B cell (primary cell): ENCODE data around the gene OLFML2B. TPM values are rescaled to one million over a fixed set of nuclear protein-coding genes. Genes with fewer than 3 reads are reported as not detected.

Experiments used
- ATAC-seq: fragments of 200-7000 bp; cut with Tn5 transposase; one replicate; pipeline ENCODE4 v1.10.0; 2021; ENCODE audit warnings: low read depth, mild to moderate bottlenecking, moderate number of reproducible peaks, moderate library complexity
- CTCF ChIA-PET: fragments of 350-600 bp; sonication (Branson Sonifier 250); formaldehyde crosslinking; loops from one replicate; lab custom pipeline; 2021; ENCODE audit warnings: antibody characterized with exemption, inconsistent platforms; lab: Charles Lee
- POLR2A ChIA-PET: fragments of 350-600 bp; sonication (Branson Sonifier 250); formaldehyde crosslinking; loops from one replicate; lab custom pipeline; 2021; ENCODE audit warnings: antibody characterized with exemption; lab: Charles Lee
- DNase-seq: peaks from one replicate; pipeline ENCODE4 v3.0.0; 2013
- H2AFZ ChIP-seq: 2 replicates; pipeline ENCODE4 v1.6.1; 2012; ENCODE audit warnings: mild to moderate bottlenecking, low read depth, low read length; ENCODE audit not compliant: insufficient read depth, poor library complexity, severe bottlenecking
- H3K27ac ChIP-seq, 2 donors: 1 replicate in 1 of 2; 2 replicates in 1 of 2; pipeline ENCODE4 v1.5.1; 2012 to 2013; ENCODE audit warnings: low read length in 2 of 2, mild to moderate bottlenecking in 2 of 2, moderate library complexity in 1 of 2
- H3K27me3 ChIP-seq, 4 experiments: fragments of 200-600 bp in 1 of 4; sonication (generic) in 1 of 4; replicated peaks in 1 of 4; 1 replicate in 2 of 4; 2 replicates in 2 of 4; pipeline versions ENCODE4 v1.6.1 to v1.7.0; 2013 to 2016; ENCODE audit warnings: low read length in 3 of 4, mild to moderate bottlenecking in 2 of 4, mixed read lengths in 1 of 4, moderate library complexity in 1 of 4; ENCODE audit not compliant: insufficient read depth in 4 of 4, control insufficient read depth in 3 of 4; ENCODE audit errors: control extremely low read depth in 1 of 4
- H3K36me3 ChIP-seq, 2 experiments: replicated peaks in 1 of 2; 1 replicate in 1 of 2; 2 replicates in 1 of 2; pipeline versions ENCODE4 v1.6.1 to v1.7.1; 2013; ENCODE audit warnings: low read length in 1 of 2; ENCODE audit not compliant: insufficient read depth in 2 of 2, control insufficient read depth in 1 of 2; ENCODE audit errors: control extremely low read depth in 1 of 2, extremely low read depth in 1 of 2
- H3K4me1 ChIP-seq, 2 donors: fragments of 200-600 bp in 1 of 2; sonication (generic) in 1 of 2; 1 replicate in 1 of 2; 2 replicates in 1 of 2; pipeline versions ENCODE4 v1.5.1 to v1.6.1; 2013 to 2017; ENCODE audit warnings: low read length in 2 of 2; ENCODE audit not compliant: control insufficient read depth in 2 of 2, insufficient read depth in 2 of 2
- H3K4me2 ChIP-seq: replicated peaks from 2 replicates; pipeline ENCODE3; 2012; ENCODE audit warnings: mild to moderate bottlenecking, low read depth, low read length; ENCODE audit not compliant: poor library complexity, severe bottlenecking
- H3K4me3 ChIP-seq, 5 experiments: fragments of 200-600 bp in 1 of 5; sonication (generic) in 1 of 5; 1 replicate in 3 of 5; 2 replicates in 2 of 5; pipeline versions ENCODE4 v1.5.1 to v1.7.0; 2011 to 2016; ENCODE audit warnings: low read length in 4 of 5, mild to moderate bottlenecking in 4 of 5, low read depth in 2 of 5, control low read depth in 1 of 5, moderate library complexity in 1 of 5; ENCODE audit not compliant: insufficient read depth in 1 of 5; ENCODE audit errors: control extremely low read depth in 1 of 5, extremely low read depth in 1 of 5
- H3K79me2 ChIP-seq: fragments of 200-600 bp; sonication (generic); one replicate; pipeline ENCODE4 v1.6.0; 2016; ENCODE audit warnings: low read length; ENCODE audit not compliant: control insufficient read depth, insufficient read depth
- H3K9ac ChIP-seq: fragments of 200-600 bp; sonication (generic); 2 replicates; pipeline ENCODE4 v1.6.1; 2017; ENCODE audit warnings: mild to moderate bottlenecking, low read length, moderate library complexity
- H3K9me3 ChIP-seq, 3 donors: one replicate each; pipeline versions ENCODE4 v1.6.1 to v1.7.1; 2013; ENCODE audit warnings: low read length in 2 of 3; ENCODE audit not compliant: control insufficient read depth in 2 of 3, insufficient read depth in 1 of 3; ENCODE audit errors: control extremely low read depth in 1 of 3
- H4K20me1 ChIP-seq: 2 replicates; pipeline ENCODE4 v1.6.0; 2012; ENCODE audit warnings: mild to moderate bottlenecking, low read length; ENCODE audit not compliant: insufficient read depth, control insufficient read depth, poor library complexity, severe bottlenecking
- H3K27ac Mint-ChIP-seq: one replicate; pipeline ENCODE4 v1.8.0; 2021; ENCODE audit warnings: mixed read lengths
- H3K27me3 Mint-ChIP-seq: one replicate; pipeline ENCODE4 v1.8.0; 2021; ENCODE audit warnings: mixed read lengths
- H3K4me1 Mint-ChIP-seq: one replicate; pipeline ENCODE4 v1.8.0; 2021; ENCODE audit warnings: mixed read lengths
- H3K4me3 Mint-ChIP-seq: one replicate; pipeline ENCODE4 v1.8.0; 2021; ENCODE audit warnings: mixed read lengths
- H3K9me3 Mint-ChIP-seq: one replicate; pipeline ENCODE4 v1.8.0; 2022; ENCODE audit warnings: mixed read lengths; ENCODE audit not compliant: insufficient read depth
- CTCF ChIP-seq: fragments of 200-600 bp; IDR thresholded peaks from one replicate; pipeline ENCODE4 v1.8.0; 2022; ENCODE audit warnings: antibody characterized with exemption, mild to moderate bottlenecking
- EZH2 ChIP-seq: IDR thresholded peaks from 2 replicates; pipeline ENCODE4 v1.6.1; 2012; ENCODE audit warnings: borderline replicate concordance, low read depth, mild to moderate bottlenecking, moderate library complexity, low read length; ENCODE audit not compliant: insufficient read depth, poor library complexity, severe bottlenecking
- WGBS: methylation state at CpG from one replicate; pipeline ENCODE4 v1.1.5; 2013; ENCODE audit warnings: missing lambda C conversion rate; ENCODE audit not compliant: insufficient coverage; 5-methylcytosine and 5-hydroxymethylcytosine counted together
- intact Hi-C: fragments of 100-400 bp; cut with micrococcal nuclease; formaldehyde crosslinking; loops from one replicate; pipeline ENCODE4 v1.10.0; 2022
- polyA plus RNA-seq: library from polyadenylated mRNA; depleted of rRNA; stranded (reverse); fragments of >200 nt; gene quantifications from 2 replicates; pipeline ENCODE4 v1.2.3, GENCODE V29; 2012
- total RNA-seq, 2 donors: library from RNA; stranded (reverse); fragments of 120-200 nt in 1 of 2; gene quantifications; 1 replicate in 1 of 2; 2 replicates in 1 of 2; pipeline versions ENCODE4 v1.2.3 to v1.2.4, GENCODE V29; 2013 to 2022

OLFML2B gene
- total and polyA plus RNA-seq, 2 donors (not counting 1 experiment from before 2014, with no cell fraction given) = not detected

- POLR2A ChIA-PET = no interaction called here
Observed at GRCh38 chr1:161989108-161989507, 34.6 kb downstream of the OLFML2B start.

GRCh38 chr1:161988413-161988812 lies 35.3 kb downstream of the OLFML2B start:
- no peak overlapping the region for H3K4me3 ChIP-seq
- H3K4me1 ChIP-seq = no peaks in the 10 kb centered on the region
- DNase-seq = no peak
- no peaks in the 10 kb centered on the region for H4K20me1 ChIP-seq
- H2AFZ ChIP-seq = no peak overlapping the region
- H3K9ac ChIP-seq = no peak overlapping the region
- no peaks in the 10 kb centered on the region for H3K27me3 ChIP-seq
- peaks cover 0 to 18% (median 2%) of the 10 kb centered on the region in 3 donors for H3K9me3 ChIP-seq
- intact Hi-C loops = no loop called here
- H3K4me2 ChIP-seq = no peak overlapping the region
- ATAC-seq = no peak
- no peaks in the 10 kb centered on the region for H3K79me2 ChIP-seq
- ChIA-PET POLR2A (no interaction called here), CTCF (no interaction called here)
- TF ChIP-seq EZH2 (no peak), CTCF (no peak)
- H3K27ac Mint-ChIP-seq = no peak overlapping the region
- no peaks in the 10 kb centered on the region for H3K4me1 Mint-ChIP-seq
- H3K27ac ChIP-seq = no peak overlapping the region
- H3K36me3 ChIP-seq = no peaks in the 10 kb centered on the region
- peaks cover 6% of the 10 kb centered on the region for H3K9me3 Mint-ChIP-seq
- 87% methylated on average over 4 of the region's 5 CpGs for WGBS
- H3K27me3 Mint-ChIP-seq = peaks cover 40% of the 10 kb centered on the region
- no peak overlapping the region for H3K4me3 Mint-ChIP-seq

More at GRCh38 chr1:161989108-161989507, 34.6 kb downstream of the OLFML2B start:
- H3K4me1 ChIP-seq = no peaks in the 10 kb centered on the region
- H3K27ac ChIP-seq = no peak overlapping the region
- no peak for DNase-seq
- no peak for ATAC-seq
- intact Hi-C loops = no loop called here
- no peak overlapping the region for H3K27ac Mint-ChIP-seq
- peaks cover 35% of the 10 kb centered on the region for H3K27me3 Mint-ChIP-seq
- peaks cover 0 to 20% (median 2%) of the 10 kb centered on the region in 3 donors for H3K9me3 ChIP-seq
- TF ChIP-seq CTCF = no peak
- TF ChIP-seq EZH2 = no peak
- H3K79me2 ChIP-seq = no peaks in the 10 kb centered on the region
- no peaks in the 10 kb centered on the region for H3K27me3 ChIP-seq
- no peak overlapping the region for H2AFZ ChIP-seq
- H3K4me3 Mint-ChIP-seq = no peak overlapping the region
- no peak overlapping the region for H3K9ac ChIP-seq
- no peak overlapping the region for H3K4me3 ChIP-seq
- no peak overlapping the region for H3K4me2 ChIP-seq
- H4K20me1 ChIP-seq = no peaks in the 10 kb centered on the region
- no peaks in the 10 kb centered on the region for H3K36me3 ChIP-seq
- H3K9me3 Mint-ChIP-seq = peaks cover 6% of the 10 kb centered on the region
- CTCF ChIA-PET = no interaction called here
- H3K4me1 Mint-ChIP-seq = no peaks in the 10 kb centered on the region
